IPS-18a (cell line): ENCODE results near the gene WNK2.

Source experiments
- H3K27ac ChIP-seq: one replicate; pipeline ENCODE4 v1.5.1; 2013; ENCODE audit warnings: low read length
- H3K27me3 ChIP-seq: one replicate; pipeline ENCODE4 v1.6.1; 2013; ENCODE audit warnings: mild to moderate bottlenecking, low read length; ENCODE audit not compliant: control insufficient read depth, insufficient read depth
- H3K36me3 ChIP-seq: one replicate; pipeline ENCODE4 v1.6.1; 2013; ENCODE audit warnings: low read depth, low read length; ENCODE audit not compliant: control insufficient read depth
- H3K4me1 ChIP-seq: one replicate; pipeline ENCODE4 v1.6.1; 2013; ENCODE audit warnings: low read depth, low read length; ENCODE audit not compliant: control insufficient read depth
- H3K4me3 ChIP-seq: one replicate; pipeline ENCODE4 v1.5.1; 2013; ENCODE audit warnings: low read length
- H3K9ac ChIP-seq: one replicate; pipeline ENCODE4 v1.6.1; 2013; ENCODE audit warnings: mild to moderate bottlenecking, low read length, moderate library complexity
- H3K9me3 ChIP-seq: one replicate; pipeline ENCODE4 v1.6.1; 2013; ENCODE audit warnings: low read depth, low read length; ENCODE audit not compliant: control insufficient read depth

The WNK2 gene

GRCh38 chr9:93218671-93219420 is 34.9 kb downstream of the WNK2 start:
- Histone ChIP-seq H3K4me3 (no peak overlapping the region), H3K9me3 (no peaks in the 10 kb centered on the region), H3K9ac (no peak overlapping the region), H3K27me3 (no peaks in the 10 kb centered on the region), H3K36me3 (no peaks in the 10 kb centered on the region), H3K27ac (no peak overlapping the region), H3K4me1 (no peaks in the 10 kb centered on the region)

- Histone ChIP-seq H3K27ac (no peak overlapping the region), H3K4me1 (no peaks in the 10 kb centered on the region), H3K27me3 (no peaks in the 10 kb centered on the region), H3K4me3 (no peak overlapping the region), H3K36me3 (no peaks in the 10 kb centered on the region), H3K9ac (no peak overlapping the region), H3K9me3 (no peaks in the 10 kb centered on the region)
Measured at GRCh38 chr9:93219692-93220091, 35.8 kb downstream of the WNK2 start.

- no peaks in the 10 kb centered on the region for H3K36me3 ChIP-seq
- no peak overlapping the region for H3K4me3 ChIP-seq
- no peak overlapping the region for H3K27ac ChIP-seq
- H3K4me1 ChIP-seq: no peaks in the 10 kb centered on the region
- no peak overlapping the region for H3K9ac ChIP-seq
- no peaks in the 10 kb centered on the region for H3K9me3 ChIP-seq
- no peaks in the 10 kb centered on the region for H3K27me3 ChIP-seq
Measured at GRCh38 chr9:93220627-93221026, 36.7 kb downstream of the WNK2 start.

GRCh38 chr9:93221044-93221443 is 37.1 kb downstream of the WNK2 start:
- H3K36me3 ChIP-seq: no peaks in the 10 kb centered on the region
- no peaks in the 10 kb centered on the region for H3K9me3 ChIP-seq
- no peaks in the 10 kb centered on the region for H3K27me3 ChIP-seq
- H3K9ac ChIP-seq: no peak overlapping the region
- H3K4me3 ChIP-seq: no peak overlapping the region
- no peaks in the 10 kb centered on the region for H3K4me1 ChIP-seq
- H3K27ac ChIP-seq: no peak overlapping the region

GRCh38 chr9:93222890-93223259 is 38.9 kb downstream of the WNK2 start:
- H3K27me3 ChIP-seq: no peaks in the 10 kb centered on the region
- H3K36me3 ChIP-seq: no peaks in the 10 kb centered on the region
- H3K4me3 ChIP-seq: no peak overlapping the region
- no peaks in the 10 kb centered on the region for H3K9me3 ChIP-seq
- H3K27ac ChIP-seq: no peak overlapping the region
- no peaks in the 10 kb centered on the region for H3K4me1 ChIP-seq
- H3K9ac ChIP-seq: no peak overlapping the region

- H3K4me1 ChIP-seq: no peaks in the 10 kb centered on the region
- H3K9me3 ChIP-seq: no peaks in the 10 kb centered on the region
- no peak overlapping the region for H3K9ac ChIP-seq
- no peaks in the 10 kb centered on the region for H3K36me3 ChIP-seq
- H3K27ac ChIP-seq: no peak overlapping the region
- H3K27me3 ChIP-seq: no peaks in the 10 kb centered on the region
- H3K4me3 ChIP-seq: no peak overlapping the region
Measured at GRCh38 chr9:93223260-93224180, 39.6 kb downstream of the WNK2 start.

- Histone ChIP-seq H3K36me3 (no peaks in the 10 kb centered on the region), H3K27ac (no peak overlapping the region), H3K9ac (no peak overlapping the region), H3K27me3 (no peaks in the 10 kb centered on the region), H3K9me3 (no peaks in the 10 kb centered on the region), H3K4me3 (no peak overlapping the region), H3K4me1 (no peaks in the 10 kb centered on the region)
Measured at GRCh38 chr9:93224591-93224990, 40.7 kb downstream of the WNK2 start.

- Histone ChIP-seq H3K4me1 (no peaks in the 10 kb centered on the region), H3K9ac (no peak overlapping the region), H3K9me3 (no peaks in the 10 kb centered on the region), H3K27me3 (no peaks in the 10 kb centered on the region), H3K4me3 (no peak overlapping the region), H3K27ac (no peak overlapping the region), H3K36me3 (no peaks in the 10 kb centered on the region)
Measured at GRCh38 chr9:93225417-93225816, 41.5 kb downstream of the WNK2 start.

GRCh38 chr9:93225892-93226291 is 42.0 kb downstream of the WNK2 start:
- H3K4me1 ChIP-seq: no peaks in the 10 kb centered on the region
- no peak overlapping the region for H3K27ac ChIP-seq
- no peak overlapping the region for H3K4me3 ChIP-seq
- no peaks in the 10 kb centered on the region for H3K27me3 ChIP-seq
- no peaks in the 10 kb centered on the region for H3K36me3 ChIP-seq
- H3K9me3 ChIP-seq: no peaks in the 10 kb centered on the region
- H3K9ac ChIP-seq: no peak overlapping the region

GRCh38 chr9:93226819-93227218 is 42.9 kb downstream of the WNK2 start:
- Histone ChIP-seq H3K9ac (no peak overlapping the region), H3K27me3 (no peaks in the 10 kb centered on the region), H3K4me1 (no peaks in the 10 kb centered on the region), H3K27ac (no peak overlapping the region), H3K36me3 (no peaks in the 10 kb centered on the region), H3K4me3 (no peak overlapping the region), H3K9me3 (no peaks in the 10 kb centered on the region)

- no peaks in the 10 kb centered on the region for H3K27me3 ChIP-seq
- H3K36me3 ChIP-seq: no peaks in the 10 kb centered on the region
- no peak overlapping the region for H3K27ac ChIP-seq
- H3K4me3 ChIP-seq: no peak overlapping the region
- peaks cover 3% of the 10 kb centered on the region for H3K4me1 ChIP-seq
- no peak overlapping the region for H3K9ac ChIP-seq
- H3K9me3 ChIP-seq: no peaks in the 10 kb centered on the region
Measured at GRCh38 chr9:93228030-93228429, 44.1 kb downstream of the WNK2 start.
